COLO668 (cell line): ENCODE data around the gene BEGAIN.

Source experiments
- DNase-seq: peaks from one replicate; lab custom pipeline; 2025; ENCODE audit not compliant: unreplicated experiment; lab: John Stamatoyannopoulos, UW

BEGAIN gene

GRCh38 chr14:100570726-100571454 is 16.3 kb downstream of the BEGAIN start:
- DNase-seq, result no peak

- DNase-seq, result no peak
Measured at GRCh38 chr14:100569734-100570286, 17.4 kb downstream of the BEGAIN start.

GRCh38 chr14:100568998-100569733 is 18.1 kb downstream of the BEGAIN start:
- DNase-seq, result no peak

- DNase-seq, result no peak
Measured at GRCh38 chr14:100568164-100568997, 18.8 kb downstream of the BEGAIN start.

GRCh38 chr14:100567877-100568163 is 19.4 kb downstream of the BEGAIN start:
- peak; percentile 19 for DNase-seq

GRCh38 chr14:100567009-100567876 is 20.0 kb downstream of the BEGAIN start:
- no peak for DNase-seq

- DNase-seq, result no peak
Measured at GRCh38 chr14:100566586-100566985, 20.6 kb downstream of the BEGAIN start.

- DNase-seq, result peak; percentile 80
Measured at GRCh38 chr14:100566119-100566518, 21.1 kb downstream of the BEGAIN start.

GRCh38 chr14:100565650-100566049 is 21.6 kb downstream of the BEGAIN start:
- no peak for DNase-seq

GRCh38 chr14:100564512-100564911 is 22.7 kb downstream of the BEGAIN start:
- no peak for DNase-seq

GRCh38 chr14:100562751-100563150 is 24.5 kb downstream of the BEGAIN start:
- DNase-seq, result no peak

- DNase-seq, result no peak
Measured at GRCh38 chr14:100561005-100561404, 26.2 kb downstream of the BEGAIN start.

GRCh38 chr14:100560471-100560870 is 26.7 kb downstream of the BEGAIN start:
- no peak for DNase-seq

- no peak for DNase-seq
Measured at GRCh38 chr14:100559455-100559854, 27.8 kb downstream of the BEGAIN start.

GRCh38 chr14:100558966-100559365 is 28.3 kb downstream of the BEGAIN start:
- DNase-seq, result no peak

- no peak for DNase-seq
Measured at GRCh38 chr14:100558226-100558625, 29.0 kb downstream of the BEGAIN start.

GRCh38 chr14:100557658-100558057 is 29.6 kb downstream of the BEGAIN start:
- no peak for DNase-seq

- no peak for DNase-seq
Measured at GRCh38 chr14:100556936-100557505, 30.2 kb downstream of the BEGAIN start.

GRCh38 chr14:100556140-100556475 is 31.1 kb downstream of the BEGAIN start:
- no peak for DNase-seq

- no peak for DNase-seq
Measured at GRCh38 chr14:100555436-100556139, 31.6 kb downstream of the BEGAIN start.
